Stimulated activated CD8-positive, alpha-beta memory T cell treated with anti-CD3 and anti-CD28 coated beads, Interleukin-15, amount 100 ng/mL, for 1 hour (primary cell): ENCODE data around the gene HACD4.
"Not testable (repeated sequence)": the region's sequence is repeated elsewhere in the genome, so short reads cannot be mapped to it uniquely, and the experiment has no call there.

Source experiments
- DNase-seq: peaks from one replicate; pipeline ENCODE4 v3.0.0-alpha.2; 2020; ENCODE audit warnings: low read depth

HACD4 gene

GRCh38 chr9:20973246-20973947 is 58.0 kb downstream of the HACD4 start:
- not testable (repeated sequence) for DNase-seq

GRCh38 chr9:20972684-20973083 is 58.8 kb downstream of the HACD4 start:
- no peak for DNase-seq

DNA sequence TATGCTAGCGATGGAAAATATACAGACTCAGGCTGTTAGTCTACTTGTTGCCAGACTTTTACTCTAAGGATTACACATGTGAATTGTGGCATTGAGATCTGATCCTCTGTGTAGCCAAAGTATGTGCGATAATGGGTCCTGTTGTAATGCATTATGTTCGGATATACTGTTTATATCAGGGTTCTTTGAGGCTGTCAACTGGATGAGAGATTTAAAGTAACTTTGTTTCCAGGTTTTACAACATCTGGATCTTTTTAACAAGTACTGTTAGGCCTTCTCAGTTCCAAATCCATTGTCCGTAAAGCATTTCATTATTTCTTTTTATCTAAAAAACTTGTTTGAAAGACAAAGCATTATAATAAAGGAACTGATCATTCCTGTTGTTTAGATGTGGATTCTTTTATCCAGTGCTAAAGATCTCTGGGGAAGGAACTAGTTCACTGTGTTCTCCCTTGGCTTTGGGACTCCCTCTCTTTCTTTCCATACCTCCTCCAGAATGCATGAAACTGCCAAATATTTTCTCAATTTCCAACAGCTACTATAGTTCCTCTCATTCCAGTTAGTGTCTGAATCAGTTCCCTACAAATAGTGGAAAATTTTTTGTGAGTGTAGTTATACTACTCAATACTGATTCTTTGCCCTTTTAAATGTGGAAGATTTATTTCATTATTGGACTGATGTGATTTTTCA is 68.8 kb downstream of the HACD4 start:
- DNase-seq, result no peak

DNA sequence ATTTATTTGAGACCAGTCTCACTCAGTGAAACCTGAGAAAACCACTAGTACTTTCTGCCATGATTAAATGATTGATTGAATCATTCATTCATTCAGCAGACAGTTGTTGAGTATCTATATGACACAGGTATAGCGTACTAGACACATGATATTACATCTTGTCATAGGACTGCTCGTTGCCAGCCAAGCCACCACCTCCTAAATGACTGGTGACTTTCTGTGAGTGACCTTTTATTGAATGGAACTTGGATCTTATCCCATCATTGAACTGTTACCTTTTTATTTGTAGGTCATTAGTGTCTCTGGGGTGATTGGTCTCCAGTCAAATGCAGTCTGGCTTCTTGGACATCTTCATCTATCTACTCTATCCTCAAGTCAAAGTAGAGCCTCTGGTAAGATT is 80.7 kb downstream of the HACD4 start:
- no peak for DNase-seq
